ENCODE data around the gene AKR1E2. TPM values are rescaled to one million over a fixed set of nuclear protein-coding genes. Genes with fewer than 3 reads are reported as not detected.
A peak's percentile ranks its signal among the peaks of the same experiment; 100 is the strongest.

AKR1E2 gene
- total and polyA plus RNA-seq, 9 of the 15 experiments (the other 6 are each of a cell fraction or from before 2014, with no cell fraction given): 4.2 to 16.6 (median 9.8) TPM

DNA sequence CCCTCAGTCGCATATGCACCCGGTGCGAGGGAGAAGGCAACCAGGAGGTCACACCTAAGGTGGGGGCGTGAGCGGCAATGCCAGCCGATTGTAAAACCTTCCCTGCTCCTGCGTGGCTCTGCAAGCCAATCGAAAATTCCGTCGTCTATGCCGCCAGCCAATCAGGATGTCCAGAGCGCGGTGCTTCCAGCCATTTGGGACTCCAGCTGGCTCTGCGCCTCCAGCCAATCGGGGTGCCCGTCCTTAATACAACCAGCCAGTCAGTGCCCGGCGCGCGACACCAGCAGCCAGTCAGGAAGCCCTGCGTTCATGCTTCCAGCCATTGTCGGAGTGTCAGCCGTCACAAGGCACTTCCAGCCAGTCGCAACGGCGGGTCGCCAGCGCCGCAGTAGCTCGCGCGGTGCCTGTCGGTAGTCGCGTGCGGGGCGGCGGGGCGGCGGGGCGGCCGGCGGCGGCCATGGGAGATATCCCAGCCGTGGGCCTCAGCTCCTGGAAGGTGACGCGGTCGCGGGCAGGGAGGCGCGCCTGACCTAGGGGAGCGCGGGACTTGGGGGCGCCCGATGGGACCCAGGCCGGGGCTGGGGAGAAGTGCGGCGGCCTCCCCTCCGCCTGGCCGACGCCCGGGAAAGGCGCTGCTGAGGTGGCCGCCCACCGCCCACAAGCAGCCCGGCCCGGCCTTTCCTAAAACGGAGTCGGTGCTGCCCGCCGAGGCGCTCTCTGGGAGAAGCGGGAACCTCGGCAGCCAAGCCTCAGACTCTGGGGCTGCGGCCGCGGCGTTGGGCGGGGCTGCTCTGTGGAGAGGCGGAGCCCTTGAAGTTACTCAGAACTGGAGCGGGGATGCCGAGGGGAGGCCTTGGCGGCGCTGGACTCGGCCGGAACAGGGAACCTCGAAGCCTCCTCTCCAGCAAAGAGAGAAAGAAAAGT lies at the start of gene AKR1E2 (continued):
- TF ChIP-seq MTA3 (IDR thresholded peaks at IDR 0.05; ENCODE audit: borderline replicate concordance): peak; percentile 9; the same call in 1 of the 2 replicates
- peak; percentile 45 for TF ChIP-seq ZKSCAN8 (CRISPR knock-in tag; IDR thresholded peaks at IDR 0.05)
- TF ChIP-seq TAF1 (IDR thresholded peaks at IDR 0.05; ENCODE audit: control insufficient read depth, extremely low read depth, insufficient read depth, low read length, severe bottlenecking): peak; percentile 62
- no peak for TF ChIP-seq JUNB (CRISPR knock-in tag; conservative IDR thresholded peaks at IDR 0.05)
- TF ChIP-seq, protein P1, sequence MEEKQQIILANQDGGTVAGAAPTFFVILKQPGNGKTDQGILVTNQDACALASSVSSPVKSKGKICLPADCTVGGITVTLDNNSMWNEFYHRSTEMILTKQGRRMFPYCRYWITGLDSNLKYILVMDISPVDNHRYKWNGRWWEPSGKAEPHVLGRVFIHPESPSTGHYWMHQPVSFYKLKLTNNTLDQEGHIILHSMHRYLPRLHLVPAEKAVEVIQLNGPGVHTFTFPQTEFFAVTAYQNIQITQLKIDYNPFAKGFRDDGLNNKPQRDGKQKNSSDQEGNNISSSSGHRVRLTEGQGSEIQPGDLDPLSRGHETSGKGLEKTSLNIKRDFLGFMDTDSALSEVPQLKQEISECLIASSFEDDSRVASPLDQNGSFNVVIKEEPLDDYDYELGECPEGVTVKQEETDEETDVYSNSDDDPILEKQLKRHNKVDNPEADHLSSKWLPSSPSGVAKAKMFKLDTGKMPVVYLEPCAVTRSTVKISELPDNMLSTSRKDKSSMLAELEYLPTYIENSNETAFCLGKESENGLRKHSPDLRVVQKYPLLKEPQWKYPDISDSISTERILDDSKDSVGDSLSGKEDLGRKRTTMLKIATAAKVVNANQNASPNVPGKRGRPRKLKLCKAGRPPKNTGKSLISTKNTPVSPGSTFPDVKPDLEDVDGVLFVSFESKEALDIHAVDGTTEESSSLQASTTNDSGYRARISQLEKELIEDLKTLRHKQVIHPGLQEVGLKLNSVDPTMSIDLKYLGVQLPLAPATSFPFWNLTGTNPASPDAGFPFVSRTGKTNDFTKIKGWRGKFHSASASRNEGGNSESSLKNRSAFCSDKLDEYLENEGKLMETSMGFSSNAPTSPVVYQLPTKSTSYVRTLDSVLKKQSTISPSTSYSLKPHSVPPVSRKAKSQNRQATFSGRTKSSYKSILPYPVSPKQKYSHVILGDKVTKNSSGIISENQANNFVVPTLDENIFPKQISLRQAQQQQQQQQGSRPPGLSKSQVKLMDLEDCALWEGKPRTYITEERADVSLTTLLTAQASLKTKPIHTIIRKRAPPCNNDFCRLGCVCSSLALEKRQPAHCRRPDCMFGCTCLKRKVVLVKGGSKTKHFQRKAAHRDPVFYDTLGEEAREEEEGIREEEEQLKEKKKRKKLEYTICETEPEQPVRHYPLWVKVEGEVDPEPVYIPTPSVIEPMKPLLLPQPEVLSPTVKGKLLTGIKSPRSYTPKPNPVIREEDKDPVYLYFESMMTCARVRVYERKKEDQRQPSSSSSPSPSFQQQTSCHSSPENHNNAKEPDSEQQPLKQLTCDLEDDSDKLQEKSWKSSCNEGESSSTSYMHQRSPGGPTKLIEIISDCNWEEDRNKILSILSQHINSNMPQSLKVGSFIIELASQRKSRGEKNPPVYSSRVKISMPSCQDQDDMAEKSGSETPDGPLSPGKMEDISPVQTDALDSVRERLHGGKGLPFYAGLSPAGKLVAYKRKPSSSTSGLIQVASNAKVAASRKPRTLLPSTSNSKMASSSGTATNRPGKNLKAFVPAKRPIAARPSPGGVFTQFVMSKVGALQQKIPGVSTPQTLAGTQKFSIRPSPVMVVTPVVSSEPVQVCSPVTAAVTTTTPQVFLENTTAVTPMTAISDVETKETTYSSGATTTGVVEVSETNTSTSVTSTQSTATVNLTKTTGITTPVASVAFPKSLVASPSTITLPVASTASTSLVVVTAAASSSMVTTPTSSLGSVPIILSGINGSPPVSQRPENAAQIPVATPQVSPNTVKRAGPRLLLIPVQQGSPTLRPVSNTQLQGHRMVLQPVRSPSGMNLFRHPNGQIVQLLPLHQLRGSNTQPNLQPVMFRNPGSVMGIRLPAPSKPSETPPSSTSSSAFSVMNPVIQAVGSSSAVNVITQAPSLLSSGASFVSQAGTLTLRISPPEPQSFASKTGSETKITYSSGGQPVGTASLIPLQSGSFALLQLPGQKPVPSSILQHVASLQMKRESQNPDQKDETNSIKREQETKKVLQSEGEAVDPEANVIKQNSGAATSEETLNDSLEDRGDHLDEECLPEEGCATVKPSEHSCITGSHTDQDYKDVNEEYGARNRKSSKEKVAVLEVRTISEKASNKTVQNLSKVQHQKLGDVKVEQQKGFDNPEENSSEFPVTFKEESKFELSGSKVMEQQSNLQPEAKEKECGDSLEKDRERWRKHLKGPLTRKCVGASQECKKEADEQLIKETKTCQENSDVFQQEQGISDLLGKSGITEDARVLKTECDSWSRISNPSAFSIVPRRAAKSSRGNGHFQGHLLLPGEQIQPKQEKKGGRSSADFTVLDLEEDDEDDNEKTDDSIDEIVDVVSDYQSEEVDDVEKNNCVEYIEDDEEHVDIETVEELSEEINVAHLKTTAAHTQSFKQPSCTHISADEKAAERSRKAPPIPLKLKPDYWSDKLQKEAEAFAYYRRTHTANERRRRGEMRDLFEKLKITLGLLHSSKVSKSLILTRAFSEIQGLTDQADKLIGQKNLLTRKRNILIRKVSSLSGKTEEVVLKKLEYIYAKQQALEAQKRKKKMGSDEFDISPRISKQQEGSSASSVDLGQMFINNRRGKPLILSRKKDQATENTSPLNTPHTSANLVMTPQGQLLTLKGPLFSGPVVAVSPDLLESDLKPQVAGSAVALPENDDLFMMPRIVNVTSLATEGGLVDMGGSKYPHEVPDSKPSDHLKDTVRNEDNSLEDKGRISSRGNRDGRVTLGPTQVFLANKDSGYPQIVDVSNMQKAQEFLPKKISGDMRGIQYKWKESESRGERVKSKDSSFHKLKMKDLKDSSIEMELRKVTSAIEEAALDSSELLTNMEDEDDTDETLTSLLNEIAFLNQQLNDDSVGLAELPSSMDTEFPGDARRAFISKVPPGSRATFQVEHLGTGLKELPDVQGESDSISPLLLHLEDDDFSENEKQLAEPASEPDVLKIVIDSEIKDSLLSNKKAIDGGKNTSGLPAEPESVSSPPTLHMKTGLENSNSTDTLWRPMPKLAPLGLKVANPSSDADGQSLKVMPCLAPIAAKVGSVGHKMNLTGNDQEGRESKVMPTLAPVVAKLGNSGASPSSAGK (IDR thresholded peaks at IDR 0.05): peak; percentile 95
- peak; percentile 92 for TF ChIP-seq L3MBTL2 (IDR thresholded peaks at IDR 0.05)
- TF ChIP-seq, protein P2, sequence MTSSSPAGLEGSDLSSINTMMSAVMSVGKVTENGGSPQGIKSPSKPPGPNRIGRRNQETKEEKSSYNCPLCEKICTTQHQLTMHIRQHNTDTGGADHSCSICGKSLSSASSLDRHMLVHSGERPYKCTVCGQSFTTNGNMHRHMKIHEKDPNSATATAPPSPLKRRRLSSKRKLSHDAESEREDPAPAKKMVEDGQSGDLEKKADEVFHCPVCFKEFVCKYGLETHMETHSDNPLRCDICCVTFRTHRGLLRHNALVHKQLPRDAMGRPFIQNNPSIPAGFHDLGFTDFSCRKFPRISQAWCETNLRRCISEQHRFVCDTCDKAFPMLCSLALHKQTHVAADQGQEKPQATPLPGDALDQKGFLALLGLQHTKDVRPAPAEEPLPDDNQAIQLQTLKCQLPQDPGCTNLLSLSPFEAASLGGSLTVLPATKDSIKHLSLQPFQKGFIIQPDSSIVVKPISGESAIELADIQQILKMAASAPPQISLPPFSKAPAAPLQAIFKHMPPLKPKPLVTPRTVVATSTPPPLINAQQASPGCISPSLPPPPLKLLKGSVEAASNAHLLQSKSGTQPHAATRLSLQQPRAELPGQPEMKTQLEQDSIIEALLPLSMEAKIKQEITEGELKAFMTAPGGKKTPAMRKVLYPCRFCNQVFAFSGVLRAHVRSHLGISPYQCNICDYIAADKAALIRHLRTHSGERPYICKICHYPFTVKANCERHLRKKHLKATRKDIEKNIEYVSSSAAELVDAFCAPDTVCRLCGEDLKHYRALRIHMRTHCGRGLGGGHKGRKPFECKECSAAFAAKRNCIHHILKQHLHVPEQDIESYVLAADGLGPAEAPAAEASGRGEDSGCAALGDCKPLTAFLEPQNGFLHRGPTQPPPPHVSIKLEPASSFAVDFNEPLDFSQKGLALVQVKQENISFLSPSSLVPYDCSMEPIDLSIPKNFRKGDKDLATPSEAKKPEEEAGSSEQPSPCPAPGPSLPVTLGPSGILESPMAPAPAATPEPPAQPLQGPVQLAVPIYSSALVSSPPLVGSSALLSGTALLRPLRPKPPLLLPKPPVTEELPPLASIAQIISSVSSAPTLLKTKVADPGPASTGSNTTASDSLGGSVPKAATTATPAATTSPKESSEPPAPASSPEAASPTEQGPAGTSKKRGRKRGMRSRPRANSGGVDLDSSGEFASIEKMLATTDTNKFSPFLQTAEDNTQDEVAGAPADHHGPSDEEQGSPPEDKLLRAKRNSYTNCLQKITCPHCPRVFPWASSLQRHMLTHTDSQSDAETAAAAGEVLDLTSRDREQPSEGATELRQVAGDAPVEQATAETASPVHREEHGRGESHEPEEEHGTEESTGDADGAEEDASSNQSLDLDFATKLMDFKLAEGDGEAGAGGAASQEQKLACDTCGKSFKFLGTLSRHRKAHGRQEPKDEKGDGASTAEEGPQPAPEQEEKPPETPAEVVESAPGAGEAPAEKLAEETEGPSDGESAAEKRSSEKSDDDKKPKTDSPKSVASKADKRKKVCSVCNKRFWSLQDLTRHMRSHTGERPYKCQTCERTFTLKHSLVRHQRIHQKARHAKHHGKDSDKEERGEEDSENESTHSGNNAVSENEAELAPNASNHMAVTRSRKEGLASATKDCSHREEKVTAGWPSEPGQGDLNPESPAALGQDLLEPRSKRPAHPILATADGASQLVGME (CRISPR knock-in tag; IDR thresholded peaks at IDR 0.05): no peak
